ENCODE results near the gene P3H3. TPM values are rescaled to one million over a fixed set of nuclear protein-coding genes. Genes with fewer than 3 reads are reported as not detected.

The P3H3 gene
- total RNA-seq, 3 donors from 2014 or later: 7.5 to 29.5 (median 10.1) TPM

DNA sequence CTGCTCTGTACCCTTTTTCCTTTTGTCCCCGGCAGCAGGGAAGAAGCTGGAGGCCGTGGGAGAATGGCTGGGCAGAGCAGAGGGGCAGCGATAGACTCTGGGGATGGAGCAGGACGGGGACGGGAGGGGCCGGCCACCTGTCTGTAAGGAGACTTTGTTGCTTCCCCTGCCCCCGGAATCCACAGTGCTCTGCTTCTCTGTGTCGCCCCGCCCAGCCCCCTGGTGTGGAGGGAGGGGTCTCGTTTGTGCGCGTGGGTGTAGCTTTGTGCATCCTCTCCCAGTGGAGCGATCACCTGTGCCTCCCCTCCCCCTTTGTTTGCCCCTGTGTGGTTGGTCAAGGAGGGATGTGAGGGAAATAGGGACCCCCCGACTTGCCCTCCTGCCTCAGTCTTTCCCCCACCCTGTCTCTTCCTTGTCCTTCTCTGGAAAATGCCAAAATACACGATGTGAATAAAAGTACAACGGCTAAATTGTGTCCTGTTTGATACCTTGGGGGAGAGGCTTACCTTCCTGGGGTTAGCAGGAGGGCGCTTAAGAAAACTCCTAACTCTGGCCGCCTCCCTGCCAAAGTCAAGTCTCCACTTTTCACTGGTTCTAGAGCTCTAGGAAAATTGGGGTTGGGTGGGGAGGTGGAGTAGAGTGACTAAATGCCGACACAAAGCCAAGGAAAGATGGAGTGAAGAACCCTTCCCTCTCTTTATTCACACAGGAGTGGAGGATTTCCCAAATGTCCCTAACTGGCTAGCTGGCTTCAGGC is 38.1 kb downstream of the P3H3 start:
- H3K4me3 ChIP-seq: peak overlapping the region; percentile 90 to 100 (median 94)
- no peaks in the 10 kb centered on the region for H3K27me3 ChIP-seq
- peaks cover 0 to 19% of the 10 kb centered on the region in 2 donors for H3K4me1 ChIP-seq
- H3K9me3 ChIP-seq: no peaks in the 10 kb centered on the region
- no peak for DNase-seq (ENCODE audit: low spot score in 2 of 2)
- intact Hi-C loops (cut with DNase I; ENCODE audit: low total_unique reads): loop anchor here (10.0 kb wide), 1 partner anchor 98 kb away; no protein-coding TSS in a partner anchor
- TF ChIP-seq POLR2A (IDR thresholded peaks at IDR 0.05) (no peak), POLR2AphosphoS5 (IDR thresholded peaks at IDR 0.05) (no peak)
- TF ChIP-seq, protein P1, sequence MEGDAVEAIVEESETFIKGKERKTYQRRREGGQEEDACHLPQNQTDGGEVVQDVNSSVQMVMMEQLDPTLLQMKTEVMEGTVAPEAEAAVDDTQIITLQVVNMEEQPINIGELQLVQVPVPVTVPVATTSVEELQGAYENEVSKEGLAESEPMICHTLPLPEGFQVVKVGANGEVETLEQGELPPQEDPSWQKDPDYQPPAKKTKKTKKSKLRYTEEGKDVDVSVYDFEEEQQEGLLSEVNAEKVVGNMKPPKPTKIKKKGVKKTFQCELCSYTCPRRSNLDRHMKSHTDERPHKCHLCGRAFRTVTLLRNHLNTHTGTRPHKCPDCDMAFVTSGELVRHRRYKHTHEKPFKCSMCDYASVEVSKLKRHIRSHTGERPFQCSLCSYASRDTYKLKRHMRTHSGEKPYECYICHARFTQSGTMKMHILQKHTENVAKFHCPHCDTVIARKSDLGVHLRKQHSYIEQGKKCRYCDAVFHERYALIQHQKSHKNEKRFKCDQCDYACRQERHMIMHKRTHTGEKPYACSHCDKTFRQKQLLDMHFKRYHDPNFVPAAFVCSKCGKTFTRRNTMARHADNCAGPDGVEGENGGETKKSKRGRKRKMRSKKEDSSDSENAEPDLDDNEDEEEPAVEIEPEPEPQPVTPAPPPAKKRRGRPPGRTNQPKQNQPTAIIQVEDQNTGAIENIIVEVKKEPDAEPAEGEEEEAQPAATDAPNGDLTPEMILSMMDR (IDR thresholded peaks at IDR 0.05): no peak
- H3K27ac ChIP-seq: peak overlapping the region; percentile 95 to 96
- H3K36me3 ChIP-seq: no peaks in the 10 kb centered on the region

DNA sequence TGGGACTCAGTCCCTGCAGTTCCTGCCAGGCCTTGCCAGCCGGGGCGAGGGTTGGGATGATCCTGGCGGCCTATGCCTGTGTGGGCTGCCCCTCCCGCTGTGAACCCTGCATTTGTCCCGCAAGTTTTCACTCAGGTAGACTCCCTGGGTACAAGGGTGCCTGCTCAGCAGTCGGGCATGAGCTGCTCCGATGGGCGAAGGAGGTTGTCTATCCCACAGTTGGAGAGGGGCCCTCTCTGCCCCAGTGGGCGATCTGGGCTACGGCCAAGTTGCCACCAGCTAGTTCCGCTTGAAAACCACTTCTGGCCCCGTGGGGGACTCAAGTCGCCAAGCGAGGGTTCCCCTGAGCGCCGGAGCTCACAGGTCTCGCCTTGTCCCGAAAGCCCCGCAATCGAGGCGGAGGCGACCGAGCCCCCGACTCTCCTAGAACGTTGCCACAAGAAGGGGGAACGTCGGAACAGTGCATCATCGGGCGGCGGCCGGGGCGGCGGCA is 38.8 kb downstream of the P3H3 start:
- Histone ChIP-seq H3K9me3 (no peaks in the 10 kb centered on the region), H3K27me3 (no peaks in the 10 kb centered on the region), H3K4me3 (peak overlapping the region; percentile 90 to 100 (median 94)), H3K36me3 (no peaks in the 10 kb centered on the region), H3K27ac (peak overlapping the region; percentile 95 to 96), H3K4me1 (peaks cover 1 to 25% of the 10 kb centered on the region in 2 donors)
- DNase-seq (ENCODE audit: low spot score in 2 of 2): no peak
- TF ChIP-seq POLR2A (IDR thresholded peaks at IDR 0.05) (no peak), POLR2AphosphoS5 (IDR thresholded peaks at IDR 0.05) (peak in 1 of 3 donors; percentile 19)
- TF ChIP-seq, protein P1 (IDR thresholded peaks at IDR 0.05): no peak
- intact Hi-C loops (cut with DNase I; ENCODE audit: low total_unique reads): loop anchor here (10.0 kb wide), 1 partner anchor 98 kb away; no protein-coding TSS in a partner anchor

DNA sequence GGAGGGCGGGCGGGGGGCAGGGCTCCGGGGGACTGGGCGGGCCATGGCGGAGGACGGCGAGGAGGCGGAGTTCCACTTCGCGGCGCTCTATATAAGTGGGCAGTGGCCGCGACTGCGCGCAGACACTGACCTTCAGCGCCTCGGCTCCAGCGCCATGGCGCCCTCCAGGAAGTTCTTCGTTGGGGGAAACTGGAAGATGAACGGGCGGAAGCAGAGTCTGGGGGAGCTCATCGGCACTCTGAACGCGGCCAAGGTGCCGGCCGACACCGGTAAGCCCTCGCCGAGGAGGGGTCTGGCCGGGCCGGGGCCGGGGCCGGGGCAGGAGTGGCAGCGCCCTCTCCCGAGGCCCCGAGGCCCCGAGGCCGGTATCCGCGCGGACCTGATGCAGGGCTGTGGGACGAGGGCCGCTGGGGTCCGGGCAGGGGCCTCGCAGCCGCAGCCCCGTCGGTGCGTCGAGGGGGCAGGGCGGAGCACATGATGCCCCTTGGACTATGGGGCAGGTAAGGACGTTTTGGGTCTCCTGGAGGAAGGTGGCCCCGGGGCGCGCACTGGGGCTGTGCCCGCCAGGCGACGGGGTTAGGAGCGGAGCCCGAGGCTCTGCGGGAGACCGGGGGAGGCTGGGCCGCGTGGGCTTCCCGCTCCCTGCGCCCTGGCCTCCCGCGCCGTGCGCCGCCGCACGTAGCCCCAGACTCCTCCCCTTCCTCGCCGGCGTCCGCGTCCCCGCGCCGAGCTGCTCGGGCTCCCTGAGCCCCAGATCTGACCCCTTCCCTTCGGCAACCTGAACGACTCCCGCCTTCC is 39.4 kb downstream of the P3H3 start, which contains the start of gene TPI1:
Gene TPI1 (plus strand): TSS at position 119 of the 798 bp plus-strand sequence. CDS start 36 bp downstream, at position 155.
- TF ChIP-seq POLR2A (IDR thresholded peaks at IDR 0.05): peak; percentile 94
- TF ChIP-seq POLR2AphosphoS5 (IDR thresholded peaks at IDR 0.05): peak; percentile 93 to 100 (median 98)
- TF ChIP-seq, protein P1 (IDR thresholded peaks at IDR 0.05): peak in 1 of 3 donors; percentile 12
- no peaks in the 10 kb centered on the region for H3K9me3 ChIP-seq
- H3K4me1 ChIP-seq: peaks cover 5 to 27% of the 10 kb centered on the region in 2 donors
- H3K27ac ChIP-seq: peak within 1 kb of the TSS; percentile 95 to 96
- peak; percentile 68 to 90 for DNase-seq (ENCODE audit: low spot score in 2 of 2)
- intact Hi-C loops (cut with DNase I; ENCODE audit: low total_unique reads): loop anchor here (10.0 kb wide), 1 partner anchor 97 kb away; no protein-coding TSS in a partner anchor
- peak within 1 kb of the TSS; percentile 90 to 100 (median 94) for H3K4me3 ChIP-seq
- no peaks in the 10 kb centered on the region for H3K27me3 ChIP-seq
- no peaks in the 10 kb centered on the region for H3K36me3 ChIP-seq

GRCh38 chr12:6868211-6869048 is 40.2 kb downstream of the P3H3 start:
- H3K4me1 ChIP-seq: peaks cover 5 to 27% of the 10 kb centered on the region in 2 donors
- no peaks in the 10 kb centered on the region for H3K9me3 ChIP-seq
- TF ChIP-seq POLR2A (IDR thresholded peaks at IDR 0.05) (no peak), POLR2AphosphoS5 (IDR thresholded peaks at IDR 0.05) (no peak)
- TF ChIP-seq, protein P1 (IDR thresholded peaks at IDR 0.05): no peak
- no peaks in the 10 kb centered on the region for H3K36me3 ChIP-seq
- no peaks in the 10 kb centered on the region for H3K27me3 ChIP-seq
- H3K4me3 ChIP-seq: peak overlapping the region; percentile 90 to 100 (median 94)
- intact Hi-C loops (cut with DNase I; ENCODE audit: low total_unique reads): loop anchor here (10.0 kb wide), 1 partner anchor 96 kb away; no protein-coding TSS in a partner anchor
- DNase-seq (ENCODE audit: low spot score in 2 of 2): no peak
- peak overlapping the region; percentile 95 to 96 for H3K27ac ChIP-seq

Data from breast epithelium (tissue), 4 donors.